Nephron (organoid): ENCODE data around the gene CTRB1.

Source experiments
- H3K27ac Mint-ChIP-seq, 3 experiments: 2 replicates each; pipeline ENCODE4 v1.8.0; 2020; ENCODE audit warnings: mixed read lengths in 3 of 3, mild to moderate bottlenecking in 2 of 3, moderate library complexity in 1 of 3
- H3K27me3 Mint-ChIP-seq: 2 replicates; pipeline ENCODE4 v1.8.0; 2021; ENCODE audit warnings: low read depth, mild to moderate bottlenecking, moderate library complexity, mixed read lengths
- H3K36me3 Mint-ChIP-seq: 2 replicates; pipeline ENCODE4 v1.8.0; 2020; ENCODE audit warnings: low read depth, mixed read lengths
- H3K4me1 Mint-ChIP-seq: 2 replicates; pipeline ENCODE4 v1.8.0; 2020; ENCODE audit warnings: mixed read lengths
- H3K4me3 Mint-ChIP-seq, 3 experiments: 2 replicates each; pipeline ENCODE4 v1.8.0; 2020; ENCODE audit warnings: mild to moderate bottlenecking in 3 of 3, mixed read lengths in 3 of 3, moderate library complexity in 2 of 3
- H3K9me3 Mint-ChIP-seq: 2 replicates; pipeline ENCODE4 v1.8.0; 2020; ENCODE audit warnings: mixed read lengths
- CTCF ChIP-seq, 3 experiments: fragments of 200-600 bp; sonication (generic); IDR thresholded peaks; one replicate each; pipeline ENCODE4 v1.5.0; 2021; ENCODE audit warnings: antibody characterized with exemption in 3 of 3; ENCODE audit not compliant: unreplicated experiment in 3 of 3

CTRB1 gene

GRCh38 chr16:75262104-75262799 lies 43.5 kb downstream of the CTRB1 start:
- TF ChIP-seq CTCF (IDR thresholded peaks at IDR 0.05; ENCODE audit: unreplicated experiment in 3 of 3) = no peak
- H3K9me3 Mint-ChIP-seq = no peaks in the 10 kb centered on the region
- H3K27ac Mint-ChIP-seq = peak overlapping the region; percentile 66 to 99 (median 73)
- H3K4me3 Mint-ChIP-seq = peak overlapping the region; percentile 53 to 99 (median 96)
- no peaks in the 10 kb centered on the region for H3K27me3 Mint-ChIP-seq
- peaks cover 5% of the 10 kb centered on the region for H3K36me3 Mint-ChIP-seq
- H3K4me1 Mint-ChIP-seq = peaks cover 68% of the 10 kb centered on the region

GRCh38 chr16:75262800-75263127 lies 44.0 kb downstream of the CTRB1 start:
- no peak for TF ChIP-seq CTCF (IDR thresholded peaks at IDR 0.05; ENCODE audit: unreplicated experiment in 3 of 3)
- peak overlapping the region; percentile 66 to 99 (median 73) for H3K27ac Mint-ChIP-seq
- peaks cover 5% of the 10 kb centered on the region for H3K36me3 Mint-ChIP-seq
- peak overlapping the region; percentile 88 to 99 (median 96) for H3K4me3 Mint-ChIP-seq
- no peaks in the 10 kb centered on the region for H3K27me3 Mint-ChIP-seq
- no peaks in the 10 kb centered on the region for H3K9me3 Mint-ChIP-seq
- peaks cover 63% of the 10 kb centered on the region for H3K4me1 Mint-ChIP-seq

GRCh38 chr16:75263291-75263962 lies 44.6 kb downstream of the CTRB1 start:
- H3K27ac Mint-ChIP-seq = peak overlapping the region; percentile 66 to 100 (median 99)
- H3K4me1 Mint-ChIP-seq = peaks cover 56% of the 10 kb centered on the region
- TF ChIP-seq CTCF (IDR thresholded peaks at IDR 0.05; ENCODE audit: unreplicated experiment in 3 of 3) = no peak
- no peaks in the 10 kb centered on the region for H3K27me3 Mint-ChIP-seq
- peaks cover 5% of the 10 kb centered on the region for H3K36me3 Mint-ChIP-seq
- peak overlapping the region; percentile 88 to 99 (median 96) for H3K4me3 Mint-ChIP-seq
- H3K9me3 Mint-ChIP-seq = no peaks in the 10 kb centered on the region

GRCh38 chr16:75263963-75264445 lies 45.2 kb downstream of the CTRB1 start:
- Mint-ChIP-seq H3K36me3 (peaks cover 5% of the 10 kb centered on the region), H3K9me3 (no peaks in the 10 kb centered on the region), H3K4me1 (peaks cover 50% of the 10 kb centered on the region), H3K4me3 (peak overlapping the region; percentile 88 to 99 (median 96)), H3K27ac (peak overlapping the region; percentile 91 to 100 (median 99)), H3K27me3 (no peaks in the 10 kb centered on the region)
- no peak for TF ChIP-seq CTCF (IDR thresholded peaks at IDR 0.05; ENCODE audit: unreplicated experiment in 3 of 3)

GRCh38 chr16:75264457-75264998 lies 45.7 kb downstream of the CTRB1 start:
- no peaks in the 10 kb centered on the region for H3K9me3 Mint-ChIP-seq
- peaks cover 5% of the 10 kb centered on the region for H3K36me3 Mint-ChIP-seq
- no peak for TF ChIP-seq CTCF (IDR thresholded peaks at IDR 0.05; ENCODE audit: unreplicated experiment in 3 of 3)
- peak overlapping the region; percentile 91 to 100 (median 99) for H3K27ac Mint-ChIP-seq
- H3K27me3 Mint-ChIP-seq = no peaks in the 10 kb centered on the region
- peak overlapping the region; percentile 88 to 99 (median 96) for H3K4me3 Mint-ChIP-seq
- H3K4me1 Mint-ChIP-seq = peaks cover 48% of the 10 kb centered on the region
